ENCODE data around the gene USP22. TPM values are rescaled to one million over a fixed set of nuclear protein-coding genes. Genes with fewer than 3 reads are reported as not detected.

USP22 gene
- total RNA-seq, 4 donors from 2014 or later = 127 to 262 (median 197) TPM

DNA sequence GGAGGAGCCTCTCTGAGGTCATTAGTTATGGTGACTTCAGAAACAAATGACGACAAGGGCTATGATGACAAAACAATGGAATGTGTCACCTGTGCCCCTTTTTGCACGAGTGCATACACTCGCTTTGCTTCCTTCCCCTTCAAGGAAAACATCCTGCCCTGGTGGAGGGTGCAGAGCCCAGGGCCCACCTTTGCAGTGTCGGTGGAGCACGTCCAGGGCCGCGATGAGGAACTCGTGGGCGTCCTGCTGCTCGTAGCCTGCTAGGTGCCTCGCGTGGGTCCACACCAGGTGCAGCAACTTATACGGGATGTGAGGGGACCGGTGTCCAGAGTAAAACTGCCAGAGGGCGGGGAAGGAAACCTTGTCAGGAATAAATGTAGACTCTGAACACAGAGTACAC lies 27.2 kb downstream of the USP22 start:
- H3K36me3 ChIP-seq = peaks cover 95 to 98% of the 10 kb centered on the region in 2 donors
- DNase-seq = no peak
- no peaks in the 10 kb centered on the region for H3K27me3 ChIP-seq
- TF ChIP-seq, protein P1, sequence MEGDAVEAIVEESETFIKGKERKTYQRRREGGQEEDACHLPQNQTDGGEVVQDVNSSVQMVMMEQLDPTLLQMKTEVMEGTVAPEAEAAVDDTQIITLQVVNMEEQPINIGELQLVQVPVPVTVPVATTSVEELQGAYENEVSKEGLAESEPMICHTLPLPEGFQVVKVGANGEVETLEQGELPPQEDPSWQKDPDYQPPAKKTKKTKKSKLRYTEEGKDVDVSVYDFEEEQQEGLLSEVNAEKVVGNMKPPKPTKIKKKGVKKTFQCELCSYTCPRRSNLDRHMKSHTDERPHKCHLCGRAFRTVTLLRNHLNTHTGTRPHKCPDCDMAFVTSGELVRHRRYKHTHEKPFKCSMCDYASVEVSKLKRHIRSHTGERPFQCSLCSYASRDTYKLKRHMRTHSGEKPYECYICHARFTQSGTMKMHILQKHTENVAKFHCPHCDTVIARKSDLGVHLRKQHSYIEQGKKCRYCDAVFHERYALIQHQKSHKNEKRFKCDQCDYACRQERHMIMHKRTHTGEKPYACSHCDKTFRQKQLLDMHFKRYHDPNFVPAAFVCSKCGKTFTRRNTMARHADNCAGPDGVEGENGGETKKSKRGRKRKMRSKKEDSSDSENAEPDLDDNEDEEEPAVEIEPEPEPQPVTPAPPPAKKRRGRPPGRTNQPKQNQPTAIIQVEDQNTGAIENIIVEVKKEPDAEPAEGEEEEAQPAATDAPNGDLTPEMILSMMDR (IDR thresholded peaks at IDR 0.05) = no peak
- no peak for TF ChIP-seq POLR2A (IDR thresholded peaks at IDR 0.05)
- 81% methylated on average over 15 of the region's 15 CpGs for WGBS, 2 donors
- no peaks in the 10 kb centered on the region for H3K4me1 ChIP-seq
- no peak overlapping the region for H3K27ac ChIP-seq
- H3K9me3 ChIP-seq = no peaks in the 10 kb centered on the region
- intact Hi-C loops (cut with DNase I) = no loop called here
- no peak overlapping the region for H3K4me3 ChIP-seq (replicated peaks in 1 of 3)

DNA sequence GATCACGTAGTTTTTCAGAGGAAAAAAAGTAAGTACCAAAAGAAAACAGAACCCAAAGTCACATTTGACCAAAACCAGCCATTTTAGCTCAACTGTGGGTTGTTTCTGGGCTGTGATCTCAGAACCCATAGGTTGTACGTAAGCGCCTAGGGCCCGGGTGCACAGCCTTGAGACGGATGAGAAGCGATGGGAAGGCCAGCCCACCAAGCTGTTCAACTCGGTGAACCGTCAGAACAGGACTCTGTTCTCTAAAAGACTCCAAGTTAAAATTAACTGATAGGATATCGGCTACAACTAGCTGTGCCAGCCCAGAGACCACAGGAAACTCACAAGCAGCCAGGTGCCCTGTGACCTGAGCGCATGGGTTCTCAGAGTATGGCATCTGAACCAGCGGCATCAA lies 28.3 kb downstream of the USP22 start:
- no peaks in the 10 kb centered on the region for H3K9me3 ChIP-seq
- no peaks in the 10 kb centered on the region for H3K27me3 ChIP-seq
- WGBS, 2 donors = 93 to 95% methylated on average over 11 of the region's 11 CpGs
- intact Hi-C loops (cut with DNase I) = no loop called here
- peaks cover 95 to 97% of the 10 kb centered on the region in 2 donors for H3K36me3 ChIP-seq
- no peaks in the 10 kb centered on the region for H3K4me1 ChIP-seq
- no peak overlapping the region for H3K4me3 ChIP-seq (replicated peaks in 1 of 3)
- TF ChIP-seq POLR2A (IDR thresholded peaks at IDR 0.05) = no peak
- TF ChIP-seq, protein P1 (IDR thresholded peaks at IDR 0.05) = no peak
- no peak overlapping the region for H3K27ac ChIP-seq
- no peak for DNase-seq

DNA sequence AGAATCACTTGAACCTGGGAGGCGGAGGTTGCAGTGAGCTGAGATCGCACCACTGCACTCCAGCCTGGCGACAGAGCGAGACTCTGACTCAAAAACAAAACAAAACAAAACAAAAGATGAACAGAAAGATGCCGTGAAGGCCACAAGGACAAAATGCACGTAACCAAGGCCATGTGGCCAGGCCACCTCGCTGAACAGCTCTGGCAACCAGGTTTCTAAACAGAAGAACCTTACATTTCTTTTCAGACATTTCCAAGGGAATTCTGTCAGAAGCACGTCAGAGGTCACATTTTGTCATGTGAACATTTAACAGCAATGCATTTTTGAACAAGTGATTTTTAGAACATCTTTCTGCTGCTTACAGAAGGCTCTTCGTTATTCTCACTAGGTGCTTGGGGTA lies 28.8 kb downstream of the USP22 start:
- TF ChIP-seq, protein P1 (IDR thresholded peaks at IDR 0.05) = no peak
- no peak for TF ChIP-seq POLR2A (IDR thresholded peaks at IDR 0.05)
- no peaks in the 10 kb centered on the region for H3K9me3 ChIP-seq
- no peak overlapping the region for H3K27ac ChIP-seq
- peaks cover 95 to 97% of the 10 kb centered on the region in 2 donors for H3K36me3 ChIP-seq
- no peaks in the 10 kb centered on the region for H3K27me3 ChIP-seq
- no peaks in the 10 kb centered on the region for H3K4me1 ChIP-seq
- 87 to 90% methylated on average over 9 of the region's 9 CpGs for WGBS, 2 donors
- no peak for DNase-seq
- intact Hi-C loops (cut with DNase I) = no loop called here
- no peak overlapping the region for H3K4me3 ChIP-seq (replicated peaks in 1 of 3)

DNA sequence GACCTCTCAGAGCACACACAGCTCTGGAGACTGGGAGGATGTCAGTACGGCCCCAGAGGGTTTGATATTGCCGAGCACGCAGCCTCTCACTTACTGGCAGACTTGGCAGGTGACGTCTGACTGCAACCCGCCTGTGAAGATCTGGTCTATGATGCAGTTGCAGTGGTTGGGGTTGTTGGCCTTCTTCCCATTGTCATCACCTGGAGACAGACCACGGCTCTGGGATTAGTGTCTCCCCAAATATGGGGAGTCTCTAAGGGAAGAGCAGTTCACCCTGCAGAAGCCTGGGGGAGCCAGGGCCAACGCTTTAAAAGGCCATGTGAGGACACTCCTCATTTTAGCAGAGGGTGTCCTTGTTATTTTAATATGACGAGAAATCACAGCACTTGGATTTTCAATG lies 30.1 kb downstream of the USP22 start:
- Histone ChIP-seq H3K4me1 (peaks cover 0 to 3% of the 10 kb centered on the region in 2 donors), H3K27me3 (no peaks in the 10 kb centered on the region), H3K4me3 (replicated peaks in 1 of 3) (no peak overlapping the region), H3K27ac (no peak overlapping the region), H3K9me3 (no peaks in the 10 kb centered on the region), H3K36me3 (peaks cover 95 to 97% of the 10 kb centered on the region in 2 donors)
- whole genome bisulfite sequencing, 2 donors = 83 to 85% methylated on average over 7 to 8 of the region's 8 CpGs
- intact Hi-C loops (cut with DNase I) = no loop called here
- TF ChIP-seq POLR2A (IDR thresholded peaks at IDR 0.05) = no peak
- TF ChIP-seq, protein P1 (IDR thresholded peaks at IDR 0.05) = no peak
- DNase-seq = no peak

DNA sequence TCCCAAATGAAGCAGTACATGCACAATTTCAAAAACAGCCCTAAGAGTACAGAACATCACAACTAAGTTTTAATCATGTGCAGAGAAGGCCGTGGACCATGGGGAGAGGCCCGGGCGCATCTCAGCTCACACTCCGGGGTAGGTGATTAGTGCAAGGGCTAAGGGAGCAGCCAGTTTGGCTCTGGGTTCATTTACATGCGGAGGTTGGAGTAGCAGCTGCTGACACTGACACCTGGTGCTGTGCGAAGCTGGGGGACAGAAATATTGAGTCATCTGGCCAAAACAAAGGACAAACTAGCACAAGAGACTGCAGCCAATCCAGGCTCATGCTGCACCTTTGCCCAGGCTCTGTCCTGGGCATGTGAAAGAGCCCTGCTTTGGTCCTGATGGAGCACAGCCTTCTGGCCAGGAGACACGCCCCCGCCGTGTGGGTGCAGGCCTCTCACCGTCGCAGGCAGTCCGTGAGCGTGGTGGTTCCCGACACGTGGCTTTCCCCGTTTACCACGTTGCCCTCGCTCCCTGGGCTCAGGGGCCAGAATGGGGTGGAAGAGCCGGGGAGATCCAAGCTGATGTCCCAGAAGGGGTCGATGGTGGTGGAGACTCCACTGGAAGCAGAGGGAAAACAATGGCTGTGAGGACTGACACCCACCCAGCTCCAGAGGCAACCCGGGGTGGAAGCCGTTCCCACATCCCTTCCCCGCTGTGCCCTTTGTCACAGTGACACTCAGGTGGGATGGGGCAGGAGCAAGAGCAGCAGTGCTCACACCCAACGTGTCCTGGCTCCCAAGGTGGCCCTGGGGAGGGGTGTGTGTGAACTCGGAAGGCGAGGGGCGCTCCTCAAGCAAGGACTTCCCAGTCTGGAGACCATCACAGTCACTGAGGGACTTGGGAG lies 31.9 kb downstream of the USP22 start:
- Histone ChIP-seq H3K36me3 (peaks cover 95 to 97% of the 10 kb centered on the region in 2 donors), H3K9me3 (no peaks in the 10 kb centered on the region), H3K27ac (no peak overlapping the region), H3K4me3 (replicated peaks in 1 of 3) (no peak overlapping the region), H3K27me3 (no peaks in the 10 kb centered on the region), H3K4me1 (peaks cover 0 to 3% of the 10 kb centered on the region in 2 donors)
- intact Hi-C loops (cut with DNase I) = no loop called here
- no peak for TF ChIP-seq POLR2A (IDR thresholded peaks at IDR 0.05)
- DNase-seq = no peak
- 82 to 92% methylated on average over 19 to 27 of the region's 27 CpGs for WGBS, 2 donors

Measured in thyroid gland (tissue), 4 donors.